Smooth muscle cell (in vitro differentiated cells): ENCODE results near the gene OSBP. TPM values are rescaled to one million over a fixed set of nuclear protein-coding genes. Genes with fewer than 3 reads are reported as not detected.
A peak's percentile ranks its signal among the peaks of the same experiment; 100 is the strongest.

Experiments
- DNase-seq: peaks from one replicate; lab custom pipeline; 2025; ENCODE audit not compliant: unreplicated experiment; lab: John Stamatoyannopoulos, UW
- H2AFZ ChIP-seq: fragments of 200-600 bp; sonication (generic); 2 replicates; pipeline ENCODE4 v1.6.0; 2016; ENCODE audit warnings: antibody characterized with exemption, low read depth, mild to moderate bottlenecking
- H3F3A ChIP-seq: fragments of 200-600 bp; sonication (generic); 2 replicates; pipeline ENCODE4 v1.6.0; 2017; ENCODE audit warnings: antibody characterized with exemption, low read depth
- H3K27ac ChIP-seq: fragments of 200-600 bp; sonication (generic); 2 replicates; pipeline ENCODE4 v1.5.1; 2016; ENCODE audit warnings: low read depth, mild to moderate bottlenecking
- H3K27me3 ChIP-seq: fragments of 200-600 bp; sonication (generic); 2 replicates; pipeline ENCODE4 v1.6.1; 2016; ENCODE audit warnings: low read depth, mild to moderate bottlenecking
- H3K36me3 ChIP-seq: fragments of 200-600 bp; sonication (generic); 2 replicates; pipeline ENCODE4 v1.5.1; 2016; ENCODE audit warnings: low read depth
- H3K4me1 ChIP-seq: fragments of 200-600 bp; sonication (generic); 2 replicates; pipeline ENCODE4 v1.5.1; 2016; ENCODE audit warnings: low read depth
- H3K4me2 ChIP-seq: fragments of 200-600 bp; sonication (generic); 2 replicates; pipeline ENCODE4 v1.6.0; 2016; ENCODE audit warnings: mild to moderate bottlenecking
- H3K4me3 ChIP-seq: fragments of 200-600 bp; sonication (generic); 2 replicates; pipeline ENCODE4 v1.5.1; 2016; ENCODE audit warnings: mild to moderate bottlenecking
- H3K79me2 ChIP-seq: fragments of 200-600 bp; sonication (generic); 2 replicates; pipeline ENCODE4 v1.6.0; 2016; ENCODE audit warnings: low read depth, mild to moderate bottlenecking
- H3K9ac ChIP-seq: fragments of 200-600 bp; sonication (generic); 2 replicates; pipeline ENCODE4 v1.6.0; 2016; ENCODE audit warnings: low read depth
- H3K9me3 ChIP-seq: fragments of 200-600 bp; sonication (generic); replicated peaks from 2 replicates; pipeline ENCODE4 v1.5.1; 2016; ENCODE audit warnings: low read depth
- H4K20me1 ChIP-seq: fragments of 200-600 bp; sonication (generic); 2 replicates; pipeline ENCODE4 v1.6.0; 2016; ENCODE audit warnings: low read depth
- CTCF ChIP-seq: fragments of 200-600 bp; sonication (generic); IDR thresholded peaks from 2 replicates; pipeline ENCODE4 v1.5.1; 2017; ENCODE audit warnings: borderline replicate concordance, mild to moderate bottlenecking, antibody characterized with exemption; ENCODE audit not compliant: insufficient read depth, poor library complexity, severe bottlenecking
- WGBS: methylation state at CpG from one replicate; pipeline ENCODE4 v1.1.7; 2016; ENCODE audit warnings: low lambda C conversion rate; 5-methylcytosine and 5-hydroxymethylcytosine counted together
- polyA plus RNA-seq: library from polyadenylated mRNA; unstranded; fragments of >200 nt; fragmentation: Nextera tagmentation; extraction: Ambion mirVana; gene quantifications from 2 replicates; pipeline ENCODE4 v1.2.1, GENCODE V29; 2016
- total RNA-seq: library from RNA; depleted of rRNA; stranded (reverse); fragments of >200 nt; gene quantifications from 2 replicates; pipeline ENCODE4 v1.2.3, GENCODE V29; 2014

OSBP gene
- total and polyA plus RNA-seq, 2 experiments from 2014 or later = 35.9 to 40.0 TPM

DNA sequence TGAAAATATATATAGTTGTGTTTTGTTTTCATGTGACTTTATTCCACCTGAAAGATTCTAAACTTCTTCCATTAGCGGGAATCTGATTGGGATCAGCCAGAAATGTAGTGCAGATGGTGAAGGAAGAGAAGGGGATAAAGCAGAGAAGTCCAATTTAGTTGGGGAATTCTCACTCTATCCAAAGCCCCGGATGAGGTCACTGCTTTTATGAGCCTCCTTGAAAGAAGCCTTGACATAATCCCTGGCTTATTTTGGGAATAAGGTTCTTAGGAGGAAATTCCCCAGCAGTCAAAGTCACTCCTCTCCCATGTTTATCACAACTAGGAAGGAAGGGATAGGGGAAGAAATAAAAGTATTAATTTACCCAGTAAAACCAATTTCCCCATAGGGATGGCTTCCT lies 41.1 kb downstream of the OSBP start:
- Histone ChIP-seq H3K27ac (peak overlapping the region; percentile 92), H3K27me3 (no peaks in the 10 kb centered on the region), H3F3A (peaks cover 32% of the 10 kb centered on the region), H3K4me3 (no peak overlapping the region), H3K4me1 (peaks cover 11% of the 10 kb centered on the region), H4K20me1 (no peaks in the 10 kb centered on the region), H2AFZ (no peak overlapping the region), H3K9ac (peak overlapping the region; percentile 70), H3K36me3 (peaks cover 25% of the 10 kb centered on the region), H3K9me3 (no peaks in the 10 kb centered on the region), H3K4me2 (peak overlapping the region; percentile 68), H3K79me2 (no peaks in the 10 kb centered on the region)
- TF ChIP-seq CTCF = no peak
- no peak for DNase-seq
- 16% methylated on average over 2 of the region's 2 CpGs for WGBS

GRCh38 chr11:59573216-59573615 lies 42.4 kb downstream of the OSBP start:
- Histone ChIP-seq H3K4me3 (no peak overlapping the region), H3K4me1 (peaks cover 11% of the 10 kb centered on the region), H4K20me1 (no peaks in the 10 kb centered on the region), H2AFZ (no peak overlapping the region), H3K9me3 (no peaks in the 10 kb centered on the region), H3K27ac (peak overlapping the region; percentile 92), H3K9ac (peak overlapping the region; percentile 70), H3F3A (peaks cover 31% of the 10 kb centered on the region), H3K79me2 (no peaks in the 10 kb centered on the region), H3K27me3 (no peaks in the 10 kb centered on the region), H3K36me3 (peaks cover 18% of the 10 kb centered on the region), H3K4me2 (peak overlapping the region; percentile 68)
- no peak for DNase-seq
- no peak for TF ChIP-seq CTCF
- 66% methylated on average over 4 of the region's 4 CpGs for WGBS

DNA sequence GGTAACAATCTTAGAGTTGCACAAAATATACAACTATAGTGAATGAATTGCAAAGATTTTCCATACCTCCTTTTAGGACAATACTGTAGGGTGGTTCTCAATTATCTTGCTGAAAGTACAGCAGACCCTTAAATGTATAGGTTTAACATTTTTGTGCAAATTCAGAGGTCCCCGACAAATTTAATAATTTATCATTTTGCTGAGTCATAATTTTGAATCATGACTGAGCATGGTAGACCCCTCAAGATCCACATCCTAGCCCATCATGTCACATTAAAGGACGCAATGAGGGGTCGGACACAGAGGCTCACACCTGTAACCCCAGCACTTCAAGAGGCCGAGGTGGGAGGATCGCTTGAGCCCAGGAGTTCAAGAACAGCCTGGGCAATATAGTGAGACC lies 43.5 kb downstream of the OSBP start:
- H3K27ac ChIP-seq = no peak overlapping the region
- no peak for DNase-seq
- no peak overlapping the region for H3K4me3 ChIP-seq
- no peak for TF ChIP-seq CTCF
- no peaks in the 10 kb centered on the region for H3K79me2 ChIP-seq
- H3K27me3 ChIP-seq = no peaks in the 10 kb centered on the region
- H3K4me1 ChIP-seq = peaks cover 11% of the 10 kb centered on the region
- H3K36me3 ChIP-seq = peaks cover 8% of the 10 kb centered on the region
- H3K4me2 ChIP-seq = no peak overlapping the region
- 96% methylated on average over 5 of the region's 5 CpGs for WGBS
- H3K9me3 ChIP-seq = no peaks in the 10 kb centered on the region
- H3K9ac ChIP-seq = no peak overlapping the region
- no peak overlapping the region for H2AFZ ChIP-seq
- no peaks in the 10 kb centered on the region for H4K20me1 ChIP-seq
- H3F3A ChIP-seq = peaks cover 25% of the 10 kb centered on the region

DNA sequence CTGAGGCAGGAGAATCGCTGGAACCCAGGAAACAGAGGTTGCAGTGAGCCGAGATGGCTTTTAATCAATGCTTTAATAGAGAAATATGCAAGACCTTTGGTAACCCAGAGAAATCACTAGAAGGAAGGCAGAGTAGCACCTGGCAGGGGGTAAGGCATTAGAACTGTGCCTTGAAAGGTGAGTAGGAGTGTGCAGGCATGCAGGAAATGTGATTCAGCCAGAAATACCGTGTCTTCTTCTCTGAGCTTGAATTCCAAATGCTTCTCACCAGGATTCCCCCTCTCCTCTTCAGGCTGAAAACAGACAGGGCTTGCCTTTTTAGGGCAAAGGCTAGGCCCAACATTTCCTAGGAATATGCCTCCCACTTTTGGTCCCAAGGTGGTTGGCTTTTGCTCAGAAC lies 53.3 kb downstream of the OSBP start:
- Histone ChIP-seq H3K4me3 (no peak overlapping the region), H3K4me2 (no peak overlapping the region), H3F3A (peaks cover 26% of the 10 kb centered on the region), H3K36me3 (no peaks in the 10 kb centered on the region), H3K27ac (no peak overlapping the region), H2AFZ (no peak overlapping the region), H3K9me3 (no peaks in the 10 kb centered on the region), H4K20me1 (no peaks in the 10 kb centered on the region), H3K4me1 (peaks cover 11% of the 10 kb centered on the region), H3K79me2 (no peaks in the 10 kb centered on the region), H3K27me3 (no peaks in the 10 kb centered on the region), H3K9ac (no peak overlapping the region)
- WGBS = 69% methylated on average over 3 of the region's 3 CpGs
- TF ChIP-seq CTCF = no peak
- DNase-seq = no peak
